HEK293 (cell line): ENCODE measurements around the gene FMN1.

Experiments
- CTCF ChIA-PET: fragments of 350-600 bp; formaldehyde crosslinking; extraction: SDS; loops from one replicate; lab custom pipeline; 2021; ENCODE audit warnings: antibody characterized with exemption; lab: Yijun Ruan, JAX
- POLR2A ChIA-PET: fragments of 300-600 bp; formaldehyde crosslinking; extraction: SDS; loops from one replicate; lab custom pipeline; 2020; ENCODE audit warnings: antibody characterized with exemption, inconsistent platforms; lab: Yijun Ruan, JAX
- H3K27ac ChIP-seq: fragments of 200-500 bp; sonication (Bioruptor generic); 2 replicates; pipeline ENCODE4 v1.5.1; 2014; ENCODE audit warnings: low read depth, low read length, control low read depth, inconsistent platforms; ENCODE audit errors: extremely low read depth
- H3K36me3 ChIP-seq, 2 experiments: fragments of 200-500 bp in 1 of 2; sonication (Bioruptor generic) in 1 of 2; 1 replicate in 1 of 2; 2 replicates in 1 of 2; pipeline ENCODE4 v1.5.1; 2014 to 2017; ENCODE audit warnings: inconsistent platforms in 2 of 2, low read length in 2 of 2; ENCODE audit not compliant: control insufficient read depth in 2 of 2, insufficient read depth in 1 of 2
- H3K4me1 ChIP-seq: fragments of 200-500 bp; sonication (Bioruptor generic); 2 replicates; pipeline ENCODE4 v1.5.1; 2014; ENCODE audit warnings: mild to moderate bottlenecking, low read length, inconsistent platforms; ENCODE audit not compliant: control insufficient read depth, insufficient read depth
- H3K4me3 ChIP-seq: 2 replicates; pipeline ENCODE4 v1.5.1; 2011; ENCODE audit warnings: low read depth, mild to moderate bottlenecking, control low read depth, low read length, moderate library complexity
- H3K9me3 ChIP-seq: fragments of 200-500 bp; sonication (Bioruptor generic); 2 replicates; pipeline ENCODE4 v1.5.1; 2014; ENCODE audit warnings: low read depth, low read length, inconsistent platforms; ENCODE audit not compliant: control insufficient read depth, insufficient read depth
- CTCF ChIP-seq: fragments of 450-650 bp; formaldehyde crosslinking; IDR thresholded peaks from 2 replicates; pipeline ENCODE4 v1.5.1; 2016; ENCODE audit warnings: missing biosample characterization, missing genetic modification characterization
- IKZF3 ChIP-seq: fragments of 450-650 bp; IDR thresholded peaks from 2 replicates; pipeline ENCODE4 v1.5.0; 2018; ENCODE audit warnings: missing biosample characterization, mild to moderate bottlenecking, missing genetic modification characterization, moderate library complexity
- OSR2 ChIP-seq: fragments of 450-650 bp; formaldehyde crosslinking; IDR thresholded peaks from 2 replicates; pipeline ENCODE4 v1.5.1; 2016; ENCODE audit warnings: missing biosample characterization, missing genetic modification characterization
- REPIN1 ChIP-seq: fragments of 450-650 bp; formaldehyde crosslinking; IDR thresholded peaks from 2 replicates; pipeline ENCODE4 v1.5.1; 2017; ENCODE audit warnings: missing biosample characterization, missing genetic modification characterization, low read depth
- ZBTB1 ChIP-seq: fragments of 450-650 bp; formaldehyde crosslinking; IDR thresholded peaks from 2 replicates; pipeline ENCODE4 v1.5.1; 2016; ENCODE audit warnings: missing biosample characterization, missing genetic modification characterization
- ZBTB11 ChIP-seq: fragments of 450-650 bp; formaldehyde crosslinking; conservative IDR thresholded peaks from 2 replicates; pipeline ENCODE4 v1.5.1; 2016; ENCODE audit warnings: low read depth, missing biosample characterization, missing genetic modification characterization
- ZBTB7A ChIP-seq: fragments of 450-650 bp; formaldehyde crosslinking; IDR thresholded peaks from 2 replicates; pipeline ENCODE4 v1.5.1; 2016; ENCODE audit warnings: low read depth, missing biosample characterization, missing genetic modification characterization
- ZFP3 ChIP-seq: fragments of 450-650 bp; formaldehyde crosslinking; IDR thresholded peaks from 2 replicates; pipeline ENCODE4 v1.5.1; 2016; ENCODE audit warnings: low read depth, missing biosample characterization, missing genetic modification characterization
- ZNF133 ChIP-seq: fragments of 450-650 bp; formaldehyde crosslinking; IDR thresholded peaks from 2 replicates; pipeline ENCODE4 v1.5.1; 2016; ENCODE audit warnings: missing biosample characterization, missing genetic modification characterization
- ZNF184 ChIP-seq: fragments of 450-650 bp; IDR thresholded peaks from 2 replicates; pipeline ENCODE4 v1.5.1; 2018; ENCODE audit warnings: missing biosample characterization, mild to moderate bottlenecking, missing genetic modification characterization
- ZNF24 ChIP-seq: fragments of 450-650 bp; formaldehyde crosslinking; IDR thresholded peaks from 2 replicates; pipeline ENCODE4 v1.5.1; 2016; ENCODE audit warnings: missing biosample characterization, missing genetic modification characterization
- ZNF473 ChIP-seq: fragments of 450-650 bp; formaldehyde crosslinking; IDR thresholded peaks from 2 replicates; pipeline ENCODE4 v1.5.1; 2017; ENCODE audit warnings: missing biosample characterization, missing genetic modification characterization
- ZNF510 ChIP-seq: fragments of 450-650 bp; formaldehyde crosslinking; IDR thresholded peaks from 2 replicates; pipeline ENCODE4 v1.5.1; 2018; ENCODE audit warnings: mild to moderate bottlenecking, missing genetic modification characterization, missing biosample characterization; ENCODE audit not compliant: insufficient replicate concordance
- ZNF621 ChIP-seq: fragments of 450-650 bp; formaldehyde crosslinking; IDR thresholded peaks from 2 replicates; pipeline ENCODE4 v1.5.1; 2017; ENCODE audit warnings: missing biosample characterization, missing genetic modification characterization
- ZNF704 ChIP-seq: fragments of 450-650 bp; formaldehyde crosslinking; IDR thresholded peaks from 2 replicates; pipeline ENCODE4 v1.5.1; 2016; ENCODE audit warnings: missing biosample characterization, missing genetic modification characterization
- ZNF768 ChIP-seq: fragments of 450-650 bp; formaldehyde crosslinking; IDR thresholded peaks from 2 replicates; pipeline ENCODE4 v1.5.1; 2018; ENCODE audit warnings: missing biosample characterization, mild to moderate bottlenecking, missing genetic modification characterization

Gene FMN1

GRCh38 chr15:32843219-32843815 lies 351.2 kb downstream of the FMN1 start:
- no peak overlapping the region for H3K27ac ChIP-seq
- CTCF ChIA-PET = interaction anchor here (0.6 to 4.1 kb wide), 30 partner anchors 7 to 188 kb away, joined by 3 to 25 read pairs (median 5); no protein-coding TSS in a partner anchor
- TF ChIP-seq IKZF3 (0 out of 2 replicates have a peak, but pooled peaks have one; percentile 24), OSR2 (tag by site-specific recombination) (0 out of 2 replicates have a peak, but pooled peaks have one; percentile 34), ZNF24 (tag by site-specific recombination) (no peak)
- TF ChIP-seq, all 188 proteins: peak for 2
- Histone ChIP-seq H3K4me3 (no peak overlapping the region), H3K36me3 (no peaks in the 10 kb centered on the region), H3K4me1 (peaks cover 7% of the 10 kb centered on the region), H3K9me3 (no peaks in the 10 kb centered on the region)
- POLR2A ChIA-PET = interaction anchor here (1.1 kb wide), 1 partner anchor 24 kb away, joined by 7 read pairs; no protein-coding TSS in a partner anchor

- Histone ChIP-seq H3K4me3 (no peak overlapping the region), H3K36me3 (no peaks in the 10 kb centered on the region), H3K27ac (no peak overlapping the region), H3K4me1 (peaks cover 7% of the 10 kb centered on the region), H3K9me3 (no peaks in the 10 kb centered on the region)
- ChIA-PET CTCF (interaction anchor here (1.1 kb wide), 1 partner anchor 111 kb away, joined by 3 read pairs; no protein-coding TSS in a partner anchor), POLR2A (no interaction called here)
- TF ChIP-seq ZFP3 (tag by site-specific recombination) (no peak), REPIN1 (tag by site-specific recombination) (no peak), ZNF768 (tag by site-specific recombination) (no peak), ZNF473 (no peak), ZNF184 (tag by site-specific recombination) (no peak), ZNF621 (no peak), ZBTB11 (tag by site-specific recombination) (no peak), ZBTB7A (tag by site-specific recombination) (no peak), ZNF704 (tag by site-specific recombination) (no peak), ZNF133 (tag by site-specific recombination) (no peak), ZNF510 (tag by site-specific recombination) (no peak), ZBTB1 (tag by site-specific recombination) (no peak), CTCF (tag by site-specific recombination) (no peak)
Observed at GRCh38 chr15:32842081-32842480, 352.4 kb downstream of the FMN1 start.
